GM21717 (cell line): ENCODE results near the gene WWOX.

ENCODE experiments used
- ATAC-seq: cut with Tn5 transposase; IDR thresholded peaks from one replicate; pipeline ENCODE4 v1.9.1; 2021; ENCODE audit warnings: mild to moderate bottlenecking, moderate library complexity; ENCODE audit not compliant: unreplicated experiment

The WWOX gene

GRCh38 chr16:78430281-78430680, 330.8 kb downstream of the WWOX start:
- ATAC-seq: no peak

- no peak for ATAC-seq
Observed at GRCh38 chr16:78431004-78431670, 331.7 kb downstream of the WWOX start.

GRCh38 chr16:78431701-78432100, 332.2 kb downstream of the WWOX start:
- ATAC-seq: no peak

- ATAC-seq: no peak
Observed at GRCh38 chr16:78432451-78432850, 333.0 kb downstream of the WWOX start.

- no peak for ATAC-seq
Observed at GRCh38 chr16:78433116-78433515, 333.7 kb downstream of the WWOX start.

GRCh38 chr16:78434401-78434800, 334.9 kb downstream of the WWOX start:
- ATAC-seq: no peak

GRCh38 chr16:78435260-78435659, 335.8 kb downstream of the WWOX start:
- no peak for ATAC-seq

GRCh38 chr16:78436023-78436422, 336.6 kb downstream of the WWOX start:
- ATAC-seq: no peak

- ATAC-seq: no peak
Observed at GRCh38 chr16:78436846-78437245, 337.4 kb downstream of the WWOX start.

- ATAC-seq: peak; percentile 64
Observed at GRCh38 chr16:78437352-78437968, 338.0 kb downstream of the WWOX start.

GRCh38 chr16:78438219-78438618, 338.8 kb downstream of the WWOX start:
- ATAC-seq: no peak

GRCh38 chr16:78438632-78439031, 339.2 kb downstream of the WWOX start:
- ATAC-seq: no peak

GRCh38 chr16:78439646-78440045, 340.2 kb downstream of the WWOX start:
- no peak for ATAC-seq

GRCh38 chr16:78441298-78441697, 341.8 kb downstream of the WWOX start:
- ATAC-seq: no peak

GRCh38 chr16:78443542-78444364, 344.3 kb downstream of the WWOX start:
- ATAC-seq: no peak

GRCh38 chr16:78445818-78446217, 346.4 kb downstream of the WWOX start:
- ATAC-seq: no peak

- no peak for ATAC-seq
Observed at GRCh38 chr16:78446486-78446885, 347.0 kb downstream of the WWOX start.

- no peak for ATAC-seq
Observed at GRCh38 chr16:78446992-78447563, 347.6 kb downstream of the WWOX start.

GRCh38 chr16:78448658-78449271, 349.3 kb downstream of the WWOX start:
- ATAC-seq: no peak

- ATAC-seq: no peak
Observed at GRCh38 chr16:78450255-78450654, 350.8 kb downstream of the WWOX start.

GRCh38 chr16:78452025-78452555, 352.6 kb downstream of the WWOX start:
- ATAC-seq: no peak
